Thoracic aorta (tissue), 2 donors: ENCODE results near the gene TAMALIN. TPM values are rescaled to one million over a fixed set of nuclear protein-coding genes. Genes with fewer than 3 reads are reported as not detected.

Source experiments
- ATAC-seq: fragments of 150-250 bp; one replicate; pipeline ENCODE4 v1.8.0; 2017; ENCODE audit warnings: low read depth; ENCODE audit not compliant: insufficient number of reproducible peaks, low FRiP score
- DNase-seq: peaks from one replicate; pipeline ENCODE4 v3.0.0-alpha.2; 2020; ENCODE audit warnings: low spot score
- H3K27ac ChIP-seq, 2 donors: fragments of 200-600 bp; sonication (generic); 1 replicate in 1 of 2; 2 replicates in 1 of 2; pipeline ENCODE4 v1.5.1; 2016; ENCODE audit warnings: mild to moderate bottlenecking in 2 of 2, moderate library complexity in 2 of 2
- H3K27me3 ChIP-seq: fragments of 200-600 bp; sonication (generic); replicated peaks from 2 replicates; pipeline ENCODE4 v1.6.0; 2016; ENCODE audit warnings: mild to moderate bottlenecking; ENCODE audit not compliant: insufficient read depth
- H3K36me3 ChIP-seq: fragments of 200-600 bp; sonication (generic); one replicate; pipeline ENCODE4 v1.5.1; 2016
- H3K4me1 ChIP-seq, 2 donors: fragments of 200-600 bp; sonication (generic); 1 replicate in 1 of 2; 2 replicates in 1 of 2; pipeline versions ENCODE4 v1.5.1 to v1.6.0; 2016; ENCODE audit warnings: low read depth in 2 of 2, mild to moderate bottlenecking in 1 of 2; ENCODE audit not compliant: control insufficient read depth in 1 of 2
- H3K4me3 ChIP-seq: fragments of 200-600 bp; sonication (generic); 2 replicates; pipeline ENCODE4 v1.5.1; 2016; ENCODE audit warnings: mild to moderate bottlenecking
- H3K9me3 ChIP-seq: fragments of 200-600 bp; sonication (generic); 2 replicates; pipeline ENCODE4 v1.5.1; 2016
- total RNA-seq, 2 donors: library from RNA; depleted of rRNA; stranded (reverse); fragments of >200 nt; gene quantifications; one replicate each; pipeline versions ENCODE4 v1.1.0 to v1.2.3, GENCODE V29; 2016
- TF ChIP-seq, protein P1 (sequence below): fragments of 200-600 bp; sonication (generic); IDR thresholded peaks from one replicate; pipeline ENCODE4 v1.5.1; 2019; ENCODE audit warnings: antibody characterized with exemption

The TAMALIN gene
- total RNA-seq, 2 donors from 2014 or later, result 17.0 to 21.9 TPM

DNA sequence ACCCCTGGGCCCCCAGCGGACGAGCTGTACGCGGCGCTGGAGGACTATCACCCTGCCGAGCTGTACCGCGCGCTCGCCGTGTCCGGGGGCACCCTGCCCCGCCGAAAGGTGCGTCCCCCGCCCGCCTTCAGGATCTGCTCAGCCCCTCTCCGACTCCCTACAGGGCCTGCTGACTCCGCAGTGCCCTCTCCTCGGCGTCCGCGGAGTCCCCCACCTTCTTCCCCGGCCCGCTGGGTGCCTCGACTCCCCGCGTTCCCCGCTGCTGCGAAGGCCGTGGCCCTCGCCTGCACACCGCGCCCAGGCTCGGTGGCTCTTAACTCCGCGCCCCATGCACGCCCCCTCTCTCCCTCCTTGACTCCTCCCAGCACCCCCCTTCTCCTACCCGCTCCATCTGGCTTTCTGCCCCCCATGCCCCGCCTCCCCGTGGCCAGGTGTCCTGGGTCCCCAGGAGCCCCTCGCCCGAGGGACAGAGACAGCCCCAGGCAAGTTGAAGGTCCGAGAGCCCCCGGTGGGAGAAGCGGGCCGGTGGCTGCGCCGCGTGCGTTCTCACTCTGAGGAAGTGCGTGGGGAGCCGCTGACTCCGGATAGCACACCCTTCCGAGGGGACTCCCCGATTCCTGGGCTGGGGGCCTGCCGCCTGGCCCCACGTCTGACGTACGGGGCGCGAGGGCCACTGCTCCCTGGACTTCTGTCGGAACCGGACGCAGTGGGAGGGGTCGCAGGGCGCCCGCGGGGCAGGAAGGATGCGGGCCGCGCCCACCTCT, 594 bp downstream of the TAMALIN start:
- H3K36me3 ChIP-seq, result no peaks in the 10 kb centered on the region
- peak overlapping the region; percentile 73 for H3K4me3 ChIP-seq
- TF ChIP-seq, protein P1, sequence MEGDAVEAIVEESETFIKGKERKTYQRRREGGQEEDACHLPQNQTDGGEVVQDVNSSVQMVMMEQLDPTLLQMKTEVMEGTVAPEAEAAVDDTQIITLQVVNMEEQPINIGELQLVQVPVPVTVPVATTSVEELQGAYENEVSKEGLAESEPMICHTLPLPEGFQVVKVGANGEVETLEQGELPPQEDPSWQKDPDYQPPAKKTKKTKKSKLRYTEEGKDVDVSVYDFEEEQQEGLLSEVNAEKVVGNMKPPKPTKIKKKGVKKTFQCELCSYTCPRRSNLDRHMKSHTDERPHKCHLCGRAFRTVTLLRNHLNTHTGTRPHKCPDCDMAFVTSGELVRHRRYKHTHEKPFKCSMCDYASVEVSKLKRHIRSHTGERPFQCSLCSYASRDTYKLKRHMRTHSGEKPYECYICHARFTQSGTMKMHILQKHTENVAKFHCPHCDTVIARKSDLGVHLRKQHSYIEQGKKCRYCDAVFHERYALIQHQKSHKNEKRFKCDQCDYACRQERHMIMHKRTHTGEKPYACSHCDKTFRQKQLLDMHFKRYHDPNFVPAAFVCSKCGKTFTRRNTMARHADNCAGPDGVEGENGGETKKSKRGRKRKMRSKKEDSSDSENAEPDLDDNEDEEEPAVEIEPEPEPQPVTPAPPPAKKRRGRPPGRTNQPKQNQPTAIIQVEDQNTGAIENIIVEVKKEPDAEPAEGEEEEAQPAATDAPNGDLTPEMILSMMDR, result no peak
- peaks cover 8 to 34% of the 10 kb centered on the region in 2 donors for H3K4me1 ChIP-seq
- ATAC-seq (no peak), DNase-seq (no peak)
- no peaks in the 10 kb centered on the region for H3K9me3 ChIP-seq
- peak overlapping the region; percentile 32 to 37 for H3K27ac ChIP-seq
- no peaks in the 10 kb centered on the region for H3K27me3 ChIP-seq

DNA sequence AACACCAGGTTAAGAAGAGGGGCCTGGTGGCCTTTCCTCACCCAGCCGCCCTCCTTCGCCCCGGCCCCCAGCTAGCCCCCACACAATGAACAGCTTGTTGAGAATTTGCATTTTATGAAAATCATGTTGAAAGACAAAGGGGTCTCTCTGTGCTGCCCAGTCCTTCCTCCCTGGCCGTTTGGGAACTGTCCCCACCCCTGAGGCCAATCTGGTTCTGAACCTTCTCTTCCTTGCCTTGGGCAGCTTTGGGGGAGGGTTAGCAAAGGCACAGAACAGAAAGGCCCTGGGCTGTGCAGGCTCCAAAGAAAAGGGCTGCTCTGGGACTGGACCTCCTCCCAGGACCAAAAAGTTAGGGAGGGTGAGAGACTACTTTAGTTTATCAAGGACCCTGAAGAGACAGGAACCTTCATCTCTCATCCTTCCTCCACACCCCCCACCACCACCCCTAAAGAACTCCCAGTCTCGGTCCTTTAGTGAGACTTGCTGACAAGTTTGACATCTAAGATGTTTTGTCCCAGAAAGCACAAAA, 1.3 kb downstream of the TAMALIN start:
- DNase-seq, result no peak
- H3K27ac ChIP-seq, result peak overlapping the region; percentile 27 to 37

DNA sequence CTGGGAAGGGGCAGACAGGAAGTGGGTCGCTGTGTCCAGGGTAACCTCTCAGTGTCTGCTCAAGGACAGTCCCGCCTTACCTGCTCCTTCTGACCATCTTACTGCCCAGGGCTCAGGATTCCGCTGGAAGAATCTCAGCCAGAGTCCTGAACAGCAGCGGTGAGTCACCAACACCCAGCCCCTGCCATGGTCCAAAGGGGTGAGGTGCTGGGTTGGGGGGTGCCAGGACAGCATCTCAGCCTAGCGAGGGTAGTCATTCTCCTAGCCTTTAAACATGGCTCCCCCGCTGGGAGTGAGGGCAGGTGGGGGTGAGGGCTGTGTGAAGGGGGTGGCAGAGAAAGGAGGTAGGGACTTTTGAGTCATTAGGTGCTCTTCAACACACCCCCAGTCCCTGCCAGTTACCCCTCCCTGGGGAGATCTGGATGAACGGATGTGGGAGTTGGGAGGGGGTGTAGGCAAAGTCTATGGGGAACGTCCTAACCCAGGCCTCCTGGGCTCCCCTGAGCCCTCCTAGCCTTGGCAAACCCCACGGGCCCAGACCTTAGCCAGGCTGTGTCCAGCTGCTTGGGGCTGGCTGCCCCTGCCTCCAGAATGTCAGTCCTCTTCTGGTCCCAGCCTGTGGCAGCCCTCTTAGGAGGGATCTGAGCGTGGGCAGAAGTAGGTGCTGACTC, 2.5 kb downstream of the TAMALIN start:
- Histone ChIP-seq H3K9me3 (no peaks in the 10 kb centered on the region), H3K36me3 (no peaks in the 10 kb centered on the region), H3K27ac (peak overlapping the region; percentile 68 to 73), H3K4me3 (no peak overlapping the region), H3K4me1 (peaks cover 8 to 34% of the 10 kb centered on the region in 2 donors), H3K27me3 (no peaks in the 10 kb centered on the region)
- ATAC-seq (no peak), DNase-seq (no peak)
- TF ChIP-seq, protein P1, result no peak

More for the DNA sequence above, 1.3 kb downstream of the TAMALIN start:
- Histone ChIP-seq H3K9me3 (no peaks in the 10 kb centered on the region), H3K27me3 (no peaks in the 10 kb centered on the region), H3K4me3 (peak overlapping the region; percentile 73), H3K36me3 (no peaks in the 10 kb centered on the region), H3K4me1 (peaks cover 8 to 34% of the 10 kb centered on the region in 2 donors)
- TF ChIP-seq, protein P1, result no peak
- ATAC-seq, result no peak

DNA sequence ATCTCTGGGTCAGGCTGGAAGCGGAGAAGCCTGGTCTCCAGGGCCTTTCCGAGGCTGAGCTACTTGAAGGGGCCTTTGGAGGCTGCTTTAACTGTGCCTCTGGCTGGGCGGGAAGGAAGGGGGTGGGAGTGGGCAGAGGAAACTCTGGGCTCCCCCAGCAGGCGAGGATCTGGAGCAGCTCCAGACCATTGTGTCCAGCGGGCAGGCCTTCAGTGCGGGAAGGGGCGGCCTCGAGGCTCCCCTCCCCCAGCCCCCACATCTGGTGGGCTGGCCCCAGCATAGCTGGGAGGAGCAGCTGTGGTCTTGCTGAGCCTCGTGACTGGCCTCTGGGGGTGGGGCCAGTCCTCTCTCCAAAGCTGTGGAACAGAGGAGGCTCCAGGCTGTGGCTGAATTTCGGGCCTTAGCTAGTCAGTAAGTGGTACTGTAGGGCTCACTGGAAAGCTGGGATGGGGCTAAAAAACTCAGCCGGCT, 3.4 kb downstream of the TAMALIN start:
- H3K36me3 ChIP-seq, result no peaks in the 10 kb centered on the region
- peaks cover 8 to 34% of the 10 kb centered on the region in 2 donors for H3K4me1 ChIP-seq
- TF ChIP-seq, protein P1, result no peak
- no peak for DNase-seq
- H3K27ac ChIP-seq, result peak overlapping the region; percentile 68 to 73
- peak; percentile 10 for ATAC-seq
- no peaks in the 10 kb centered on the region for H3K9me3 ChIP-seq
- H3K4me3 ChIP-seq, result peak overlapping the region; percentile 24
- H3K27me3 ChIP-seq, result no peaks in the 10 kb centered on the region
